CD4-positive, alpha-beta T cell treated with Interleukin-2 at 100 ng/mL for 4 hours (primary cell): ENCODE measurements around the gene LDHB.
"Not testable (repeated sequence)": the region's sequence is repeated elsewhere in the genome, so short reads cannot be mapped to it uniquely, and the experiment has no call there.

Experiments
- DNase-seq: peaks from one replicate; pipeline ENCODE4 v3.0.0-alpha.2; 2020; ENCODE audit warnings: low spot score

Gene LDHB

GRCh38 chr12:21607701-21608100 lies 49.9 kb downstream of the LDHB start:
- DNase-seq = peak; percentile 41

- DNase-seq = no peak
Observed at GRCh38 chr12:21606175-21606574, 51.5 kb downstream of the LDHB start.

- DNase-seq = no peak
Observed at GRCh38 chr12:21604245-21605101, 53.2 kb downstream of the LDHB start, which contains the start of gene GYS2. TSS of gene GYS2 (minus strand) at chr12:21604847. CDS start at chr12:21604592, 255 bp downstream.

GRCh38 chr12:21602774-21603173 lies 54.9 kb downstream of the LDHB start:
- no peak for DNase-seq

- no peak for DNase-seq
Observed at GRCh38 chr12:21600196-21600595, 57.4 kb downstream of the LDHB start.

- DNase-seq = no peak
Observed at GRCh38 chr12:21599143-21599999, 58.3 kb downstream of the LDHB start.

GRCh38 chr12:21598651-21599050 lies 59.0 kb downstream of the LDHB start:
- no peak for DNase-seq

- DNase-seq = not testable (repeated sequence)
Observed at GRCh38 chr12:21595356-21595755, 62.3 kb downstream of the LDHB start.

- no peak for DNase-seq
Observed at GRCh38 chr12:21585485-21585884, 72.2 kb downstream of the LDHB start.
